ENCODE data around the gene EFHD2.
"Not testable (repeated sequence)": the region's sequence is repeated elsewhere in the genome, so short reads cannot be mapped to it uniquely, and the experiment has no call there.

EFHD2 gene

GRCh38 chr1:15444468-15445389, 35.0 kb downstream of the EFHD2 start:
- no peak for DNase-seq (ENCODE audit: low read depth)
- H3K4me3 ChIP-seq (ENCODE audit: low read depth, low read length): no peak overlapping the region

DNA sequence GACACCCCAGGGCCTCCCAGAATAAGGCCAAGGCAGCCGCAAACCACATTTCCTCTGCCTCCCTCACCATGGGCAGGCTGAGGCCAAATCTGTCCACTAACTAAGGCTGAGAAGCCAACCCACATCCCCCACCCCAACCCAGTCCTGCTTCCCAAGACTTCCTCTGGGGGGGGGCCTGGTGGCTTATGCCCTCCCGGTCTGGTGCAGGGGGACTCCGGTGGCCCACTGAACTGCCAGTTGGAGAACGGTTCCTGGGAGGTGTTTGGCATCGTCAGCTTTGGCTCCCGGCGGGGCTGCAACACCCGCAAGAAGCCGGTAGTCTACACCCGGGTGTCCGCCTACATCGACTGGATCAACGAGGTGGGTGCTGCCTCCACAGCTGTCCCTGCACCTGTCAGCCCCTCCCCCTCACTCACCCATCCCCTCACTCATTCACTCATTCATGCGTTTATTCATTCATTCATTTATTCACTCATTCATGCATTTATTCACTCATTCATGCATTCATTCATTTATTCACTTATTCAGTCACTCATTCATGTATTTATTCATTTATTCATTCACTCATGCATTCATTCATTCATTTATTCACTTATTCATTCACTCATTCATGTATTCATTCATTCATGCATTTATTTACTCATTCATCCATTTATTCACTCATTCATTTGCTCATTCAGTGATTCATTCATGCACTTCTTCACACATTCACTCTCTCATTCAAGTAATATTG, 35.9 kb downstream of the EFHD2 start:
- H3K4me3 ChIP-seq (ENCODE audit: low read depth, low read length): no peak overlapping the region
- DNase-seq (ENCODE audit: low read depth): no peak

GRCh38 chr1:15446212-15446611, 36.5 kb downstream of the EFHD2 start:
- no peak overlapping the region for H3K4me3 ChIP-seq (ENCODE audit: low read depth, low read length)
- DNase-seq (ENCODE audit: low read depth): no peak

- H3K4me3 ChIP-seq (ENCODE audit: low read depth, low read length): no peak overlapping the region
- DNase-seq (ENCODE audit: low read depth): no peak
These were observed 39.3 kb downstream of the EFHD2 start for GRCh38 chr1:15448877-15449462.

- H3K4me3 ChIP-seq (ENCODE audit: low read depth, low read length): no peak overlapping the region
- no peak for DNase-seq (ENCODE audit: low read depth)
These were observed 39.9 kb downstream of the EFHD2 start for GRCh38 chr1:15449567-15449966.

DNA sequence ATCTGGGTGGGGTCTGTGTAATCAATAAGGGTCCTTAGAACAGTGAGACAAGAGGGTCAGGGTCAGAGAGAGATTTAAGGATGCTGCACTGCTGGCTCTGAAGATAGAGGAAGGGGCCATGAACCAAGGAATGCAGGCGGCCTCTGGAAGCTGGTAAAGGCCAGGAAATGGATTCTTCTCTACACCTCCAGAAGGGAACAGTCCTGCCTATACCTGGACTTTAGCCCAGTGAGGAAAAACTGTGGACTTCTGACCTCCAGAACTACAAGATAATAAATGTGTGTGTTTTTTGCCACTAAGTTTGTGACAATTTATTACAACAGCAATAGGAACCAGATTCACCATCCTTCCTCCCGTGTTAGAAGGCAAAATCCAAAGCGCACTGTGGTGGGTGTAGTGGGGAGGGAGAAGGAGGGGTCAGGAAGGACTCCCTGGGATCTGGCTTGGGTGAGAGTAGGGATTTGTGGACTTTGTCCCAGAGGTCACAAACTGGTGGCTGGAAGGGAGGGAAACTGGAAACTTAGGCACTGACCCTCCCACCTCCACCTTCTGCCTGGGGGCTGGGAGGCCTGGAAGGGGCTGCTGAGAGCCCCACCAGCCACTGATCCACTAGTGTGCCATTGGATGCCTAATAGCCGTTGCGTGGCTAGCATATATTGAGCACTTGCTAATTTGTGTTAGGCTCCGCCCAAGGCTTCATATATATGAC, 41.5 kb downstream of the EFHD2 start:
- no peak overlapping the region for H3K4me3 ChIP-seq (ENCODE audit: low read depth, low read length)
- no peak for DNase-seq (ENCODE audit: low read depth)

DNA sequence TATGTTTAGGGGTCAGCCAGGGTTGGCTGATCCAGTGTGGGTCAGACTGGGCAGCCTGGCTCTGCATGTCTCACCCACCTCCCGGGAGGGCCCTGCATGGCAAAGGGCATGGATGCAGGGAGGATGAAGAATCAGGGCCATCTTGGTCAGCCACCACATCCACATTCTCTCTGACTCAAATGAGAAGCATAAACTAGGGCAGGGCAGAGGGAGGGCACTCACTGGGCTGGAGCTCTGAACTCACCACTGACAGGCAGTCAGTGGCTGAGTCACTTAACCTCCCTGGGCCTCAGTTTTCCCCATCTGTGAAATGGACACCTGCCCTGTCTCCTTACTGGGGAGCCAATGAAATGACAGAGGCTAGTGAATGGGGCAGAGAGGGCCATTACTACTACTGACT, 42.5 kb downstream of the EFHD2 start:
- no peak for DNase-seq (ENCODE audit: low read depth)
- no peak overlapping the region for H3K4me3 ChIP-seq (ENCODE audit: low read depth, low read length)

GRCh38 chr1:15452866-15453571, 43.3 kb downstream of the EFHD2 start:
- H3K4me3 ChIP-seq (ENCODE audit: low read depth, low read length): no peak overlapping the region
- DNase-seq (ENCODE audit: low read depth): no peak

DNA sequence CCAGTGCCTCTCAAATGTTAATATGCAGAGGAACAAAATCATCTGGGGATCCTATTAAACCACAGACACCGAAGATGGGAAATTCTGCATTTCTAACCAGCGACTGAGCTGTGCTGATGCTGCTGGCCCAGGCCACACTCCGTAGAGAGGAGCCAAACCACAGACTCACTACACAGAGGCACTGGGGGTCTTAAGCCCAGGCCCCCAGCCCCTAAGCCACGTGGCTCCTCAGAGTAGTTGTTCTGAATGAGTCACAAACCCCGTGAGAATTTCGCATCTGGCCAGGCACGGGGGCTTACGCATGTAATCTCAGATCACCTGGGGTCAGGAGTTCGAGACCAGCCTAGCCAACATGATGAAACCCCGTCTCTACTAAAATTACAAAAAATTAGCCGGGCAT, 44.0 kb downstream of the EFHD2 start:
- peak; percentile 14 for DNase-seq (ENCODE audit: low read depth)
- H3K4me3 ChIP-seq (ENCODE audit: low read depth, low read length): no peak overlapping the region

GRCh38 chr1:15454256-15454655, 44.6 kb downstream of the EFHD2 start:
- peak; percentile 26 for DNase-seq (ENCODE audit: low read depth)
- no peak overlapping the region for H3K4me3 ChIP-seq (ENCODE audit: low read depth, low read length)

GRCh38 chr1:15455522-15455921, 45.8 kb downstream of the EFHD2 start:
- H3K4me3 ChIP-seq (ENCODE audit: low read depth, low read length): no peak overlapping the region
- no peak for DNase-seq (ENCODE audit: low read depth)

- H3K4me3 ChIP-seq (ENCODE audit: low read depth, low read length): no peak within 1 kb of the TSS
- DNase-seq (ENCODE audit: low read depth): no peak
These were observed 46.7 kb downstream of the EFHD2 start, which contains the start of gene CELA2A for GRCh38 chr1:15456313-15456954. TSS of gene CELA2A (plus strand) at chr1:15456732. CDS start at chr1:15456754, 22 bp downstream.

DNA sequence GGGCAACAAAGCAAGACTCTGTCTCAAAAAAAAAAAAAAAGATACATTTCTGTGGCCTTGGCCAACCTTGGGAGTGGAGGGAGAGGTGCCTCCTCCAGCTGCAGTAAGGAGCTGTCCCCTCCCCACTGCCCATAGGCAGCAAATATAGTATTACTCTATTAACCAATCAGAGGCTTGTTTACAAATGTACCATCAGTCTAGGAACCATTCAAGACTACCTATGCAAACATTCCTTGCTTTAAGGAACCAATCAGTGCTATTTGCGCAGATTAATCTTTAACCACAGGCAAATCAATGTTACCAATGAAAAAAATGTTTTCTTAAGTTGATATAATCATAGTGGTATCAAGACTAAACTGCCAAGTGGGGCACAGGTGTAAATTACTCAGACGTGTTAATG, 47.9 kb downstream of the EFHD2 start:
- DNase-seq (ENCODE audit: low read depth): no peak
- no peak overlapping the region for H3K4me3 ChIP-seq (ENCODE audit: low read depth, low read length)

DNA sequence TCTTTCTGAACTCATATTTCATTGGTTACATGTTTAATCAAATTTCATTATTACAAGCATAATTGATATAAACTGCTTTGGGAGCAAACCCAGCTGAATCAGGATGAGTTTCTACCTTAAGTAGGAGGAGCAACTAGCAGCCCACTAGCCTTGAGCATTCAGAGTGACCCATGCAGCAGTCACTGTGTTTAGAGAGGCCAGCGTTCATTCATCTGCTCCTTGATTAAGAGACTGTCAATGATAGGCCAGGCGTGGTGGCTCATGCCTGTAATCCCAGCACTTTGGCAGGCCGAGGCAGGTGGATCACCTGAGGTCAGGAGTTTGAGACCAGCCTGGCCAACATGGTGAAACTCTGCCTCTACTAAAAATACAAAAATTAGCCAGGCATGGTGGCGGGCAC, 48.7 kb downstream of the EFHD2 start:
- not testable (repeated sequence) for H3K4me3 ChIP-seq (ENCODE audit: low read depth, low read length); DNase-seq (ENCODE audit: low read depth)

GRCh38 chr1:15459771-15460707, 50.4 kb downstream of the EFHD2 start:
- no peak for DNase-seq (ENCODE audit: low read depth)

GRCh38 chr1:15460708-15461095, 51.0 kb downstream of the EFHD2 start:
- no peak overlapping the region for H3K4me3 ChIP-seq (ENCODE audit: low read depth, low read length)
- DNase-seq (ENCODE audit: low read depth): no peak

More at GRCh38 chr1:15459771-15460707, 50.4 kb downstream of the EFHD2 start:
- H3K4me3 ChIP-seq (ENCODE audit: low read depth, low read length): no peak overlapping the region

DNA sequence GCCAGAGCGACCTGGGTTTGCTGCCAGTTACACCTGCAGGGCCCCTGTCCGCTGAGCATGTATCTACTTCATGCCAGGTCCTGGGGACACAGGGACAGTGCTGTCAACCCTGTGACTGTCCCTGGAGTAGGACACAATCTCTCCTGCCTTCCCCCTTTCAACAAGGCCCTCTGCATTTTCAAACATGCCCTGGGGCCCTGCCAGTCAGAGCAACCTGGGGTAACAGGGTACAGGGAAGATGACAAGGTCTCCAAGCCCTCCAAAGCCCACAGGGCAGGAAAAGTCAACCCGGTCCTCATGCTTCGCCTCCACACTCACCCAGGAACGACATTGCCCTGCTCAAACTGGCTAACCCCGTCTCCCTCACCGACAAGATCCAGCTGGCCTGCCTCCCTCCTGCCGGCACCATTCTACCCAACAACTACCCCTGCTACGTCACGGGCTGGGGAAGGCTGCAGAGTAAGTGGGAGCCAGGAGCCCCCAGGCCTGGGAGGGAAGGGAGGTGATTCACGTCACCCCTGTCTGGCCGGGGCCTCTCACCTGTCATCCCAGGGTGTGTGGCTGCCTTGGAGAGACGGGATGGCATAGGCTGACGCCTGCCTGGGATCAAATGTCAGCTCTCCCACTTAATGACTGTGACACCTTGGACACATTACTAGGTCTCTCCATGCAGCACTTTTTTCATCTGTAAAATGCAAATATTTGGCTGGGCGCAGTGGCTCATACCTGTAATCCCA, 53.5 kb downstream of the EFHD2 start:
- not testable (repeated sequence) for DNase-seq (ENCODE audit: low read depth); H3K4me3 ChIP-seq (ENCODE audit: low read depth, low read length)

Measured in skeletal muscle cell (primary cell).